GM23248 (cell line): ENCODE results near the gene ANKH.
"Not testable (repeated sequence)": the region's sequence is repeated elsewhere in the genome, so short reads cannot be mapped to it uniquely, and the experiment has no call there.

Source experiments
- EZH2 ChIP-seq: fragments of 200-600 bp; sonication (generic); IDR thresholded peaks from 2 replicates; pipeline ENCODE4 v1.6.1; 2018; ENCODE audit warnings: antibody characterized with exemption, mild to moderate bottlenecking; ENCODE audit not compliant: insufficient read depth, poor library complexity, severe bottlenecking
- EZH2phosphoT487 ChIP-seq: fragments of 200-600 bp; sonication (generic); IDR thresholded peaks from 2 replicates; pipeline ENCODE4 v1.6.1; 2018; ENCODE audit warnings: antibody characterized with exemption, moderate library complexity, mild to moderate bottlenecking, low read depth; ENCODE audit not compliant: insufficient read depth

- not testable (repeated sequence) for TF ChIP-seq EZH2, EZH2phosphoT487
Observed at GRCh38 chr5:14817762-14818136, 53.8 kb downstream of the ANKH start.
